ENCODE results near the gene KCNAB2. TPM values are rescaled to one million over a fixed set of nuclear protein-coding genes. Genes with fewer than 3 reads are reported as not detected.

KCNAB2 gene
- polyA plus RNA-seq, 3 donors: 11.5 to 178 (median 22.7) TPM

- DNase-seq: no peak
- H3K27me3 Mint-ChIP-seq (ENCODE audit: low read depth in 3 of 3): peaks cover 0 to 7% (median 1%) of the 10 kb centered on the region in 3 donors
- no peaks in the 10 kb centered on the region for H3K4me1 Mint-ChIP-seq
- no peak overlapping the region for H3K27ac Mint-ChIP-seq
- no peaks in the 10 kb centered on the region for H3K9me3 Mint-ChIP-seq
- H3K27ac ChIP-seq (ENCODE audit: low read depth in 1 of 2, low read length in 2 of 2): no peak overlapping the region
- H3K27me3 ChIP-seq (ENCODE audit: control insufficient read depth in 2 of 2, insufficient read depth in 2 of 2, low read length in 2 of 2): no peaks in the 10 kb centered on the region
- 97% methylated on average over 9 of the region's 17 CpGs for WGBS (ENCODE audit: insufficient coverage)
- peaks cover 28 to 66% of the 10 kb centered on the region in 2 donors for H3K36me3 Mint-ChIP-seq
- no peaks in the 10 kb centered on the region for H3K9me3 ChIP-seq (replicated peaks in 1 of 2; ENCODE audit: control insufficient read depth in 1 of 2, insufficient read depth in 1 of 2, low read length in 2 of 2)
- H3K4me3 Mint-ChIP-seq: no peak overlapping the region
- no peak overlapping the region for H3K4me3 ChIP-seq (replicated peaks in 1 of 3; ENCODE audit: low read depth in 2 of 3, low read length in 3 of 3)
- peaks cover 92% of the 10 kb centered on the region for H4K20me1 ChIP-seq (ENCODE audit: insufficient read depth, low read length)
- intact Hi-C loops (cut with micrococcal nuclease): no loop called here
- H3K36me3 ChIP-seq (replicated peaks in 1 of 2; ENCODE audit: control insufficient read depth in 1 of 2, insufficient read depth in 2 of 2, low read length in 2 of 2): peaks cover 13 to 53% of the 10 kb centered on the region in 2 donors
- no peak overlapping the region for H3K9ac ChIP-seq (ENCODE audit: insufficient read depth, low read length, poor library complexity, severe bottlenecking)
- no peak overlapping the region for H2AFZ ChIP-seq (ENCODE audit: insufficient read depth, low read depth, low read length, poor library complexity, severe bottlenecking)
- H3K79me2 ChIP-seq (ENCODE audit: insufficient read depth, low read length): peaks cover 21% of the 10 kb centered on the region
- no peak for TF ChIP-seq CTCF (IDR thresholded peaks at IDR 0.05)
- no peak overlapping the region for H3K4me2 ChIP-seq (replicated peaks; ENCODE audit: extremely low read depth, low read length, poor library complexity, severe bottlenecking)
- H3K4me1 ChIP-seq (ENCODE audit: control insufficient read depth in 1 of 2, insufficient read depth in 2 of 2, low read length in 2 of 2): no peaks in the 10 kb centered on the region
Observed at GRCh38 chr1:6000444-6001288, 45.0 kb upstream of the KCNAB2 start.

GRCh38 chr1:6001992-6002576 is 43.6 kb upstream of the KCNAB2 start:
- no peak for TF ChIP-seq CTCF (IDR thresholded peaks at IDR 0.05)
- no peak overlapping the region for H3K27ac ChIP-seq (ENCODE audit: low read depth in 1 of 2, low read length in 2 of 2)
- H3K4me1 Mint-ChIP-seq: peaks cover 3% of the 10 kb centered on the region
- no peak overlapping the region for H2AFZ ChIP-seq (ENCODE audit: insufficient read depth, low read depth, low read length, poor library complexity, severe bottlenecking)
- peaks cover 2 to 5% of the 10 kb centered on the region in 2 donors for H3K4me1 ChIP-seq (ENCODE audit: control insufficient read depth in 1 of 2, insufficient read depth in 2 of 2, low read length in 2 of 2)
- H3K79me2 ChIP-seq (ENCODE audit: insufficient read depth, low read length): peaks cover 10% of the 10 kb centered on the region
- peaks cover under 1 to 40% of the 10 kb centered on the region in 2 donors for H3K36me3 ChIP-seq (replicated peaks in 1 of 2; ENCODE audit: control insufficient read depth in 1 of 2, insufficient read depth in 2 of 2, low read length in 2 of 2)
- H3K27ac Mint-ChIP-seq: no peak overlapping the region
- no peaks in the 10 kb centered on the region for H3K9me3 Mint-ChIP-seq
- intact Hi-C loops (cut with micrococcal nuclease): no loop called here
- H3K36me3 Mint-ChIP-seq: peaks cover 26 to 53% of the 10 kb centered on the region in 2 donors
- no peak overlapping the region for H3K4me2 ChIP-seq (replicated peaks; ENCODE audit: extremely low read depth, low read length, poor library complexity, severe bottlenecking)
- H3K27me3 ChIP-seq (ENCODE audit: control insufficient read depth in 2 of 2, insufficient read depth in 2 of 2, low read length in 2 of 2): no peaks in the 10 kb centered on the region
- no peak overlapping the region for H3K9ac ChIP-seq (ENCODE audit: insufficient read depth, low read length, poor library complexity, severe bottlenecking)
- peaks cover 85% of the 10 kb centered on the region for H4K20me1 ChIP-seq (ENCODE audit: insufficient read depth, low read length)
- H3K9me3 ChIP-seq (replicated peaks in 1 of 2; ENCODE audit: control insufficient read depth in 1 of 2, insufficient read depth in 1 of 2, low read length in 2 of 2): no peaks in the 10 kb centered on the region
- WGBS (ENCODE audit: insufficient coverage): 63% methylated on average over 12 of the region's 13 CpGs
- DNase-seq: no peak
- no peak overlapping the region for H3K4me3 Mint-ChIP-seq
- H3K4me3 ChIP-seq (replicated peaks in 1 of 3; ENCODE audit: low read depth in 2 of 3, low read length in 3 of 3): no peak overlapping the region
- peaks cover under 1 to 7% (median 3%) of the 10 kb centered on the region in 3 donors for H3K27me3 Mint-ChIP-seq (ENCODE audit: low read depth in 3 of 3)
